Stimulated activated CD4-positive, alpha-beta T cell treated with anti-CD3 and anti-CD28 coated beads, Interleukin-15, amount 100 ng/mL, for 24 hours (primary cell): Measurements from ENCODE around the gene CDC42EP2.
"Not testable (repeated sequence)": the region's sequence is repeated elsewhere in the genome, so short reads cannot be mapped to it uniquely, and the experiment has no call there.

ENCODE experiments used
- DNase-seq: peaks from one replicate; pipeline ENCODE4 v3.0.0-alpha.2; 2020

CDC42EP2 gene

DNA sequence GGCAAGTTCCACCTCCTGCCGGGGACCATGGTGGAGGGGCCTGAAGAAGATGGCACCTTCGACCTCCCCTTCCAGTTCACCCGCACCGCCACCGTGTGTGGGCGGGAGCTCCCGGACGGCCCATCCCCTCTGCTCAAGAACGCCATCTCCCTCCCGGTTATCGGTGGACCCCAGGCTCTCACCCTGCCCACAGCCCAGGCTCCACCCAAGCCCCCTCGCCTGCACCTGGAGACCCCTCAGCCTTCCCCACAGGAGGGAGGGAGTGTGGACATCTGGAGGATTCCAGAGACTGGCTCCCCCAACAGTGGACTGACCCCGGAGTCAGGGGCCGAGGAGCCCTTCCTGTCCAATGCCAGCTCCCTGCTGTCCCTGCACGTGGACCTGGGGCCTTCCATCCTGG lies 6.4 kb downstream of the CDC42EP2 start:
- no peak for DNase-seq

DNA sequence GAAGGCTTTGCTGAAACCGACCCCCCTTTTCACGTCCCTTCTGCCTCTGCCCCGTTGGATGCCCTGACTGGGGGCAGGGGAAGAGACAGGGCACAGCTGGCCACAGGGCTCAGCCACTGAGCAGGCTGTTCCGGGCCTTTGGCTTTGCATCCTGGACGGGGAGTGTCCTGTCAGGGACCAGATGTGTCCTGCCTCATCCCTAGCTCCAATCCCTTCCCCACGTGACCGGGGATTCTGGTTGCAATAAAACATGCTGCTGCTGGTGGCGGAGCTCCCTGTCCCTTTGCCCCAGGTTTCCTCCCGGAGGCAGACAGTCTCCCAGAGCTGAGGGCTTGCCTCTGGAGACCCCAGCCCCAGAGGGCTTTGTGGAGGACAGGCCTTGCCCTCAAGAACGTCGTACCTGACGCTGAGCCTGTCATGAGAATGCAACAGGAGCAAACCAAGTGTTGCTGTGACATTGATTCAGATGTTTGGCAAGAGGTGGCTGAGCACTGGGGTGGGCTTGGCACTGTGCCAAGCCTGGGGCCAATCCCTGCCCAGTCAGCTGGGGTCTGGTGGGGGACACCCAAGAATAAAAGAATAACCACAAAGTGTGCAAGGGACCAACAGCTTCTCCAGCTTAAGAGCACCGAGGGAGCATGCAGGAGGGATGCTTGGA lies 7.3 kb downstream of the CDC42EP2 start:
- DNase-seq = no peak

DNA sequence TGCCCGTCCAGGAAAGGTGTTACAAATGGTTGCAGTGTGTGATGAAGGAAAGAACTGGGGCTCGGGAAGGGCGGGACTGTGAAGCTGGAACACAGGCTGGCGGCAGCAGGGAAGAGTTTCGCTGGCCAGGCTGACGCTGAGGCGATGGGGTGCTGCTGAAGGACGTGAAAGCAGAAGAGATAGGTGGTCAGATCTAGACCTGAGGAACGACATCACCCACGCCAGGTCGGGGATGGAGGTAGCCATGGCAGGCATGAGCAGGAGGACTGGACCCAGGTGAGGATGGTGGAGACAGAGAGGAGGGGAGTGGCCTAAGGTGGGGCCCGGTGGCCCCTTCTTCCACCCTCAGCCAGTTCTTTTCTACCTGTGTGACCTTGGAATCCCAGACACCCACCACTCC lies 9.1 kb downstream of the CDC42EP2 start:
- no peak for DNase-seq

DNA sequence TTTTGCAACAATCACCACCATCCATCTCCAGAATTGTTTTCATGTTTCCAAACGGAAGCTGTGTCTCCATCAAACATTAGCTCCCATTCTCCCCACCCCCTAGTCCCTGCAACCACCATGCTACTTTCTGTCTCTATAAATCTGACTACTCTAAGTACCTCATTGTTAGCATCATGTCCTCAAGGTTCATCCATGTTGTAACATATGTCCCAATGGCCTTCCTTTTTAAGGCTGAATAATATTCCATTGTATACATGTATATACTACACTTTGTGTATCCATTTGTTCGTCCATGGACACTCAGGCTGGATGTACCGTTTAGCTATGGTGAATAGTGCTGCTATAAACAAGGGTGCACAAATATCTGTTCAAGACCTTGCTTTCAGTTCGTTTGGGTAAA lies 10.8 kb downstream of the CDC42EP2 start:
- DNase-seq = no peak

DNA sequence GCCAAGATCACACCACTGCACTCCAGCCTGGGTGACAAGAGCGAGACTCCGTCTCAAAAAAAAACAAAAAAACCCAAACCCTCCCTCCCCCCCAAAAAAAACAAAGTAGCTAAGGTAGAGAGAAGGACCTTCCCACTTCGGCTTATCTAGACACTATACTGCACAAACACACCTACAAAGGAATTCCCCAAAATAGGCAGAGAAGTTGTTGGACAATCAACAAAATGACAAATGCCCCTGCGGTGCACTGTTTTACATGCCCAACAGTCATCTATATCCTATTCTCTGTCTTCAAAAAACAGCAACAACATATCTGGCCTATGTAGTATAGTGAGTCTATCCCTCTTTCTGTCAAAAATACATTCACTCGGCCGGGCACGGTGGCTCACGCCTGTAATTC lies 12.4 kb downstream of the CDC42EP2 start:
- DNase-seq = no peak

DNA sequence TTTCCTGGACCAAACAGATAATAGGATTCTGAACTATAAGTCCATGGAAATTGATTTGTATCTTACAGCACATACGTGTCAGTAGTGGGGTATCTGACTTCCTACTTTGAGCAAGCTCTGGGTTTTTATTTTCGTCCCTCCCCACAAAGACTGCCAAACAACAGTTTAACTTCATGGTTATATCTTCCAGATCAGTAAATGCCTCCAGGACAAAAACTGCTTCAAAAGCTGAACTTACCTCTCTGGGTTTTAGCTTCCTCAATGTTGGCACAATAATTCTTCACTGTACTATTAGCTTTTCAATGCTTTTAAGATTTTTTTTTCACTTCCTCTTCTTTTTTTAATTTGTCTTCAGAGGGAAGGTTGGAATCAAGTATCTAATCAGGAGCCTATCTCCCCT lies 14.8 kb downstream of the CDC42EP2 start:
- DNase-seq = no peak

DNA sequence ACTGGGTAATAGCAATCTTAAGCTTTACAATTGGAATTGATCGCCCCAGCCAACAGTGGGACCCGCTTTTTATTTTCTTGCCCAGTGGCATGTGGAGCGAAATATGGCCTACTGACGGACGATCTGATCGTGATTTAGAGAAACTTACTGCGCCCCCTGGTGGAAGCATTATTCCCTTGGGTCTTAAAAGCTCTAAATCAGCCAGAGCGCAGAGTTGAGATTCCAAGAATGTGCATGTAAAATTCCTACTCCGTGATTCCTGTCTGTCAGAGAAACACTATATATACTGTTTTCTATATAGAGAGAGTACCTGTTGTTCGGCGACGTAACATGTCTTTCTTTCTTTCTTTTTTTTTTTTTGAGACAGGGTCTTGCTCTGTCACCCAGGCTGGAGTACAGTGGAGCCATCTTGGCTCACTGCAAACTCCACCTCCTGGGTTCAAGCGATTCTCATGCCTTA lies 15.3 kb downstream of the CDC42EP2 start:
- peak; percentile 93 for DNase-seq

DNA sequence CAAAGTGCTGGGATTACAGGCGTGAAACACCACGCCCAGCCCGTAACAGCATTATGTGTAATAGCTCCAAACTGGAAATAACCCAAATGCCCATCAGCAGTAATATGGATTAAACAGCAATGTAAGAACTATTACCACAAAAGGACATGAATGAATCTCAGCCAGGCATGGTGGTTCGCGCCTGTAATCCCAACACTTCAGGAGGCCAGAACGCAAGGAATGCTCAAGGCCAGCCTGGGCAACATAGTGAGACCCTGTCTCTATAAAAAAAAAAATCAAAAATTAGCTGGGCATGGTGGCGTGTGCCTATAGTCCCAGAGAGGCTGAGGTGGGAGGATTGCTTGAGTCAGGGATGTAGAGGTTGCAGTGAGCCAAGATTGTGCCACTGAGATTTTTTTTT lies 15.9 kb downstream of the CDC42EP2 start:
- no peak for DNase-seq

DNA sequence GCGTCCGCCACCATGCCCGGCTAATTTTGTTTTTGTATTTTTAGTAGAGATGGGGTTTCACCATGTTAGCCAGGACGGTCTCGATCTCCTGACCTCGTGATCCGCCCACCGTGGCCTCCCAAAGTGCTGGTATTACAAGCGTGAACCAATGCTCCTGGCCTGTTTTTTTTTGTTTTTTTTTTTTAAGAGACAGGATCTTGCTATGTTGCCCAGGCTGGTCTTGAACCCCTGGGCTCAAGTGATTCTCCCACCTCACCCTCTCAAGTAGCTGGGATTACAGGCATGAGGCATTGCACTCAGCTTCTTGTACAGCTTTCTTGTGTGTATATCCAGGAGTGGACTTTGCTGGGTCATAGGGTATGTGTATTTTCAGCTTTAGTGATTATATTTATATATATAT lies 17.9 kb downstream of the CDC42EP2 start:
- not testable (repeated sequence) for DNase-seq

DNA sequence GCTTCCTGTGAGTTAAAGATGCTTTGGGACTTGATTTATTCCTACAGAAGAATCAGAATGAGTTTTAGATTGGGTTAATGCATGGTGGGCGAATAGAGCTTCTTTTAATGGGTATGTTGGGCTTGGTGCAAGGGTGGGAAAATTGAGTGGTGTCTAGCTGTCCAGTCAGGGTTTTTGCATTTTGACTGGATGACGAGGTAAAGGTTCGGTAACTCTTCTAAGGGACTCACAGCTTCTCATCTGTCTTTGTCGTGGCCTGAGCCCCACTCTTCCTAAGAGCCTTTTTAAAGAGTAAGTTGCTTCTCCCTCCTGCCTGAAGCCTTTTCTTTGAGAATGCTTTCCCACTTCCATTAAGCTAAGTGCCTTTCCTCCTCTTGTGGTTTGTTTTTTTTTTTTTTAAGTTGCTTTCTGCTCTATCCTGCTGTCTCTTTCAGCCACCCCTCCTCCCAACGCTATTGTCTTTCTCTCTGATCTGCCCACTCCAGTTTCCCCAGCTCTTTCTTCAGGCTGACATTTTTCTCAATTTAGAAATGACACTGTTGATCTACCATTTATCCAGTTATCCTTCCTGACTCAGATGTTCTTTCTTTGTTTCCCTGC lies 20.1 kb downstream of the CDC42EP2 start:
- DNase-seq = no peak

DNA sequence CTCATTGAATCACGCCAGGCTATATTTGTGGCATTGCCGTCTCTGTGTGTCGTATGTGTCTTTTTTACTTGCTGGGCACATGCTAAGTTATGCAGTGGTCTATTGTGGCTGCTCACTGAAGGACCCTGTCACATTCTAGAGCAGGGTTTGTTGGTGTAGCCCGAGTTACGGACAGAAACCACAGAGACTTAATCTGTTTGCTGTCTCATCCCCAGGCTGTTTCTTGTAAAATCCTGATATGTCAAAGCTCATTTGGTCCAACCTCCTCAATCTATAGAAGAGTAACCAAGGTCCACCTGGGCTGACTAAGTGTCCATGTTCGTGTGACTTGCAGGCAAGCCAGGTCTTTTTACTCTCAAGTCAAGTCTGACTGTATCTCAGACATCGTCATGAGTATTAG lies 24.0 kb downstream of the CDC42EP2 start:
- DNase-seq = no peak

DNA sequence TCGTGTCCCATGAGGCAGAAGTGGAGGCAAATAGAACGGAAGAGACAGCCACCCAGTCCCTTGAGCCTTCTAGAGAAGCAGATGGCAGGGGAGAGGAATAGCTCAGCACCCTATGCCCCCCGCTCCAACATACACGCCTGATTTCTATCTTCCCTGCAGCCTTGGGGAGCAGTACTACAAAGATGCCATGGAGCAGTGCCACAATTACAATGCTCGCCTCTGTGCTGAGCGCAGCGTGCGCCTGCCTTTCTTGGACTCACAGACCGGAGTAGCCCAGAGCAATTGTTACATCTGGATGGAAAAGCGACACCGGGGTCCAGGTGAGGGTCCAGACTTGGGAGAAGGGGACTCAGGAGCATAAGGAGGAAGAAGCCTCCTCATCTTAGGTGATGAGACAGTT lies 25.6 kb downstream of the CDC42EP2 start:
- no peak for DNase-seq

DNA sequence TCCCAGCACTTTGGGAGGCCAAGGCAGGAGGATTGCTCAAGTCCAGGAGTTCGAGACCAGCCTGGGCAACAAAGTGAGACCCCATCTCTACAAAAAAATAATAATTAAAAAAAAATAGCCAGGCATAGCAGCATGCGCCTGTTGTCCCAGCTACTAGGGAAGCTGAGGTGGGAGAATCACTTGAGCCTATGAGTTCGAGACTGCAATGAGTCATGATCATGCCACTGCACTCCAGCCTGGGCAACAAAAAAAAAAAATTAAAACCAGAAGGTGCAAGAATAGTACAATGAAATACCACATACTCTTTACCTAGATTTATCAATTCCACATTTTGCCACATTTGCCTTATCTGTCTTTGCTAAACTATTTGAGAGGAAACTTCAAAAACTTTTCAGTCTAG lies 27.2 kb downstream of the CDC42EP2 start:
- no peak for DNase-seq

DNA sequence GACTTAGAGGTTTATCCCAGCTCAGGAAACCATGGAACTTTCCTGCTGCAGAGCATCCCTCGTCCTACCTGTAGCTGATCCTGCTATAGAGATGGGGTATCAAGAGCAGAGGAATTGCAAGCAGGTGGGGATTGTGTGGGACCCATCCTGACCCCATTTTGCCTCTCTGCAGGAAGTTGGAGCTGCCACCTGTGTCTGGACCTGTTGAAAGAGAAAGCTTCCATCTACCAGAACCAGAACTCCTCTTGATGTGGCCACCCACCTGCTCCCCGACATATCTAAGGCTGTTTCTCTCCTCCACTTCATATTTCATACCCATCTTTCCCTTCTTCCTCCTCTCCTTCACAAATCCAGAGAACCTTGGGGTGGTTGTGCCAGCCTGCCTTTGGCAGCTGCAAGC lies 36.8 kb downstream of the CDC42EP2 start:
- DNase-seq = no peak

DNA sequence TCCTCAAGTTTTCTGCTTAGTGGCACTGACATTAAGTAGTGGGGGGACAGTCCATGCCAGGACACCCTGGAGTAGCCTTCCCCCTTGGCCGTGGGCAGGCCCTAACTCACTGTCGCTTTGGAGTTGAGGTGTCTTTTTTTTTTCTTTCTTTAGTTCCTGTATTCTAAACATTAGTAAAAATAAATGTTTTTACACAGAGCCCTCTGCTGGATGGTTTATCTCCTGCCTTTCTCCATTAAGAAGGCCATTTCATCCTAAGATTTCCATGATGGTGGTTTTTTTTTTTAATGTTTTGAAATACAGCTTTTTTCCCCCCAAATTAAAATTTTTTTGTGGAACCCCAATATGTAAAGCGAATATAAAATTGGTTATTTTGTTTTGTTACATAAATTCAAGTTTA lies 38.1 kb downstream of the CDC42EP2 start:
- DNase-seq = no peak

DNA sequence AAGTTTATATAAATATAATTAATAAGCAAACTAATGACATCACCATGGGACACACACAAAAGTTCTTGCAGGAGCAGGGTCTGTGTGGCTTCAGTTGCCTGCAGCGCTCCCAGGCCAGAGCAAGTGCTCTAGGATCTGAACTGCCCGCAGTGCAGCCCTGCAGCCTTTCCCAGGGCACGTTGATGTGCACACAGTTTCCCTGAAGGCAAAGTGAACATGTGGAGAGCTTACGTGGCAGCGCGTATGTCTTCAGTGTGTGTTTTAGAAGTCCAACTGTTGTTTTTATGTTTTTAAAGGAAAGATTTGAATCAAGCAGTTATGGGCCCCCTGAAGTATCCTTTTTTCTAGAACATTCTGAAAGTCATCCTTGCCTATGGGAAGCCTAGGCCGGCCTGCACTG lies 38.7 kb downstream of the CDC42EP2 start:
- no peak for DNase-seq

DNA sequence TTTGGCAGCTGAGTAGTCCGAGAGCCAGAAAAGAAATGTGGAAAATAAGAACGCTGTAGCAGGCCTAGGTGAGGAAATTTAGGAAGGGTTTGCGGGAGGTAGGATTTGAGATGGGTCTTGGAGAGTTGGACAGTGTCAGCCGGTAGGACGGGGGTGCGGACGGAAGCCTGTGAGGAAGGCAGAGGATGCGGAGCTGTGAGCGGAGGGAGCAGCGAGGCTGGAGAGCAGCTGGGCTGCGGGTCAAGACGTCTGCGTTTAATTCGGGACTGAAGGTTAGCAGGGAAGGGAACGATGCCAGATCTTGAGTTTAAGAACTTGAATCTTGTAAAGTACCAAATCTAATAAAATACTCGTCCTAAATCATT lies 39.2 kb downstream of the CDC42EP2 start:
- DNase-seq = no peak

DNA sequence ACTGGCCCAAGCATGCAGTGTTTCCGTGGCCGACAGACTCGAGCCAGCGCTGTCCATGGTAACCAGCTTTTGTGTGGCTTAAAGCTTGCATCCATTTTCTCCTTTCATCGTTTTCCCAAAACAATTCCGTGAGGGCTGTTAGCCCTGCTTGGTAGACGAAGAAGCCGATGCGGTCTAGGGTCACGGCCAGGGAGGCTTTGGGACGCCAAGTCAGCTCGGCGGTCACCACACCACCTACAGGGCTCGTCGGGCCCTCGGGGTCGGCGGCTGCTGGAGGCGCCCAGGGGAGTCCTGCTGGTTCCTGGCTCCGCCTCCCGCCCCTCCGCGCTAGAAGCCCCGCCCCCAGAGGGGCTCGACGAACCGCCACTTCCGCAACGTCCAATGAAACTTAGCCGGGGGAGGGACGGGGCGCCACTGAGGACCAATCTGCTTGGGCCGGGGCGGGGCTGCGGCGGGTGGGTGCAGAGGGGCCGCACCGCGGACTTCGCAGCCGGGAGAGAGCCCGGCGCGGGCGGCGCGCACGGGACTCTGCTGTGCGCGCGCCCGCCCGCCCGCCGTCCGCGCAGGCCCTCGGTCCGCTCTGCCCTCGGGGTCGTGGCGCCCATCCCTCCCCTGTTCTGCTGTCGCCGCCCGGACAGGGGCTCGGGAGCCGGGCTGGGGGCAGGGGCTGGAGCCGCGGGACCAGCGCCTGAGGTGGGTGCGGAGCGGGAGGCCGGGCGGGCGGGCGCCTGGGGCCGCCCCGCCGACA lies 39.8 kb downstream of the CDC42EP2 start, which contains the start of gene TIGD3:
Gene TIGD3 (plus strand): TSS at position 487 of the 748 bp plus-strand sequence. CDS start 1,058 bp downstream, outside the sequence.
- DNase-seq = peak; percentile 99

DNA sequence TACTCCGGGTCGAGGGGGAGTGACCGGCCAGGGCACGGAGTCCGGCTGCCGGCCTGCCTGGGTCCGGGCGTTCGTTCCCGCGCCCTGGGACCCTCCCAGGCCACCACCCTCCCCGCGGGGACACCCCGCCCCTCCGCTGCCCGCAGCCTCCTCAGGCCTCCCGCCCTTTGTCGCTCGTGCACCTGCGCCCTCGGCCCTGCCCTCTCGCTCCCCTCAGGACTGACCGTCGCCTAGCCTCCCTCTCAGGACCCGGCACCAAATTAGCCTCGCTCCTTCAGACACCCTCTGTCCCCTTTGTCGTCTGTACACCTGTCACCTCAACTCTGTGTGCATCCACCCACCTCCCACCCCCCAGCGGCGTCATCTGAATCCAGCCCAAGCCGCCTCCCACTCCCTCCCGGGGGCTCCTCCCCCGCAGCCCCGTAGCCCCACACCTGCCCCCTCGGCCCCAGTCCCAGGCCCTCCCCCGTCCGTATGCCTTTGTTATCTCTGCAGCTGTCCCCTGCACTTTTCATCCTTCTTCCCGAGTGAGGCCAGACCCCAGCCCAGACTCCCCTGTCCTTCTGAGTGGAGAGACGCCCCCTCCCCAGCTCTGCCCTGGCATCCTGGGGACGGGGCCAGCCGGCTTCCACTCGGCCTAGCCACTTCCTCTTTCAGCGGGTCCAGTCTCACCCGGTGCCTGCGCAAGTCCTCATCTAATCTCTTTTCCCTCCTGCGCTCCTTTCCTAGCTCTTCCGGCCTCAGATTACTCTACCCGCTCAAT lies 40.5 kb downstream of the CDC42EP2 start:
- peak; percentile 73 for DNase-seq

DNA sequence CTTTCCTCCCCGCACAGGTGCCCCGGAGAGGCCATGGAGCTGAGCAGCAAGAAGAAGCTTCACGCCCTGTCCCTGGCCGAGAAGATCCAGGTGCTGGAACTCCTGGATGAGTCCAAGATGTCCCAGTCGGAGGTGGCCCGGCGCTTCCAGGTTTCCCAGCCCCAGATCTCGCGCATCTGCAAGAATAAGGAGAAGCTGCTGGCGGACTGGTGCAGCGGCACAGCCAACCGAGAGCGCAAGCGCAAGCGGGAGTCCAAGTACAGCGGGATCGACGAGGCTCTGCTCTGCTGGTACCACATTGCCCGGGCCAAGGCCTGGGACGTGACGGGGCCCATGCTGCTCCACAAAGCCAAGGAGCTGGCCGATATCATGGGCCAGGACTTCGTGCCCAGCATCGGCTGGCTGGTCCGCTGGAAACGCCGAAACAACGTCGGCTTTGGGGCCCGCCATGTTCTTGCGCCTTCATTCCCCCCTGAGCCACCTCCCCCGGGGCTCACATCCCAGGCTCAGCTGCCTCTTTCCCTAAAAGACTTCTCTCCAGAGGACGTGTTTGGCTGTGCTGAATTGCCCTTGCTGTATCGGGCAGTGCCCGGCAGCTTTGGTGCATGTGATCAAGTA lies 41.2 kb downstream of the CDC42EP2 start:
- no peak for DNase-seq

DNA sequence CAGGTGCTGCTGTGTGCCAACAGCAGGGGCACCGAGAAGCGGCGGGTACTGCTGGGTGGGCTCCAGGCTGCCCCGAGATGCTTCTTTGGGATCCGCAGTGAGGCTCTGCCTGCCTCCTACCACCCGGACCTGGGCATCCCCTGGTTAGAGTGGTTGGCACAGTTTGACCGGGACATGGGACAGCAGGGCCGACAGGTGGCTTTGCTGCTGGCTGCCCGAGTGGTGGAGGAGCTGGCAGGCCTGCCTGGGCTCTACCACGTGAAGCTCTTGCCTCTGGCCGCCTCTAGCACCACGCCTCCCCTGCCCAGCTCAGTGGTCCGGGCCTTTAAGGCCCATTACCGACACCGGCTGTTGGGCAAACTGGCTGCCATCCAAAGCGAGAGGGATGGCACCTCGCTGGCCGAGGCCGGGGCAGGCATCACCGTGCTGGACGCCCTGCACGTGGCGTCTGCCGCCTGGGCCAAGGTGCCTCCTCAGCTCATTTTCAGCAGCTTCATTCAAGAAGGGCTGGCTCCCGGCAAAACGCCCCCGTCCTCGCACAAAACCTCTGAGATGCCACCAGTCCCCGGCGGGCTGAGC lies 41.8 kb downstream of the CDC42EP2 start:
- DNase-seq = no peak

DNA sequence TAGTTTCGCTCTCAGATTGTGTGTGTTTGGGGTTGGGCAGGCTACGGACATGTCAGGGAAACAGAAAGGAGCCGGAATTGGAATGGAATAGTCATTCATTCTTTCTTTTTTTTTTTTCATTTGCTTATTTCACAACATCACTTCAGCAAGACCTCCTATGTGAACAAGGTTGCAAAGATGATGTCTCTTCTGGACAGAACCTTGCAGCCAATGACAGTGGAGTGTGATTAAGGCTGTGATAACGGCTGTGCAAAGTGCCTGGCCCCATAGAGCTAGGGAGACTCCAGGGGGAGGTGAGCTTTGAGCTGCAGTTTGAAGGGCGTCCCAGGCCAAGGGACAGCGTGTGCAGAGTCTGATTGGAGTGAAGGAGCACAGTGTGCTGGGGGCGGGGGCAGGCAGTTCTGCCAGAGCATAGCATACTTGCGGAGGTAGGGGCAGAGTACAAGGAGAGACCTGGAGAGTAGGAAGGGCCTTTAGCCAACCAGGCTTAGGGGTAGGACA lies 43.2 kb downstream of the CDC42EP2 start:
- no peak for DNase-seq
